ENCODE measurements around the gene MRGPRF. TPM values are rescaled to one million over a fixed set of nuclear protein-coding genes. Genes with fewer than 3 reads are reported as not detected.

Gene MRGPRF
- total RNA-seq, 2 experiments from 2014 or later, result not detected

DNA sequence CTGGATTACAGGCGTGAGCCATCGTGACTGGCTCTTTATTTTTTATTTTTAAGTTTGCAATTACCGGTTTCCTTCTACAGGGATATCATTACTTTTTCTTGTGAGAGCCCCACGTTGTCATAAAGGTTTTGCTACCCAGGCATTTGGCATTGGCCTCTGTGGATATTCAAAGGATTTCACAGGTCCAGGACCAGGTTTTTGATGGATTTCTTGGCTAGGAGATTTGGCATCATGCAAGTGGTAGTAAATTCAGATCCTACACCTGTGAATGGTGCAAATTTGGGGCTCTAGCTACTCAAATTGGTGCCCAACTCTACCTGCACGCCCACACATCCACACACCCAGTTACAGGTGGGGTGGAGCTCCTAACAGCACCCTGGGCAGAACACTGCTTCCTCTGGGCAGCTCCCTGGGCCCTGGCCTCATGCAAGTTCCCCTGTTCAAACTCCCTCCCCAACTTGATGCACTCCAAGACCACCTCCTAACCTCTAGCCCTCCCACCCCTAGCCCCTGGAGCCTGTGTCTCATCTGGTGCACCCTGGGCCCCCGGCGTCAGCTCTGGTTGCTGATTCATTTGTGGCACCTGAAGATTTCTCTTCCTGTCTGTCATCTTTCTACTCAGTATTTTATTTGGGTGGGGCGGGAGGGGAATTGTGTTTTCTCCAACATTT, 23.0 kb downstream of the MRGPRF start:
- DNase-seq, result no peak
- Mint-ChIP-seq H3K36me3 (no peaks in the 10 kb centered on the region), H3K27ac (no peak overlapping the region), H3K4me3 (no peak overlapping the region), H3K27me3 (peaks cover 33% of the 10 kb centered on the region), H3K9me3 (ENCODE audit: low read depth) (no peaks in the 10 kb centered on the region), H3K4me1 (peaks cover 6% of the 10 kb centered on the region)
- peak; percentile 16 for ATAC-seq
- CTCF ChIA-PET, result no interaction called here

DNA sequence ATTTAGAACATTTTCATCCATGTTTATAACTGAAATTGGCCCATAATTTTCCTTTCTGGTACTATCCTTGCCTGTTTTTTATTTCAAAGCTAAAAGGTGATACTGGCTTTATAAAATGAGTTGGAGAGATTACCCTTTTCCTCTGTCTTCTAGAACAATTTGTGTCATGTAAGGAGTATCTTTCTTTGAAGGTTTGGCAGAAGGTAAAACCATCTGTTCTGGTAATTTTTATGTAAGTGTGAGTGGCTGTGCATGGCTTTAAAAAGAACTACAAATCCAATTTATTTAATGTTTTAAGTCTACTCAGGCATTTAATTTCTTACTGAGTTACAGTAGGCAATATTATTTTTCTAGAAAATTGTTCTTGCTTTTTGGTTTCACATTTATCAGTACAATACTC, 24.6 kb downstream of the MRGPRF start:
- no peak overlapping the region for H3K4me3 Mint-ChIP-seq
- peaks cover 6% of the 10 kb centered on the region for H3K4me1 Mint-ChIP-seq
- CTCF ChIA-PET, result no interaction called here
- DNase-seq, result no peak
- no peaks in the 10 kb centered on the region for H3K36me3 Mint-ChIP-seq
- no peak overlapping the region for H3K27ac Mint-ChIP-seq
- no peaks in the 10 kb centered on the region for H3K9me3 Mint-ChIP-seq (ENCODE audit: low read depth)
- peaks cover 33% of the 10 kb centered on the region for H3K27me3 Mint-ChIP-seq
- ATAC-seq, result no peak

DNA sequence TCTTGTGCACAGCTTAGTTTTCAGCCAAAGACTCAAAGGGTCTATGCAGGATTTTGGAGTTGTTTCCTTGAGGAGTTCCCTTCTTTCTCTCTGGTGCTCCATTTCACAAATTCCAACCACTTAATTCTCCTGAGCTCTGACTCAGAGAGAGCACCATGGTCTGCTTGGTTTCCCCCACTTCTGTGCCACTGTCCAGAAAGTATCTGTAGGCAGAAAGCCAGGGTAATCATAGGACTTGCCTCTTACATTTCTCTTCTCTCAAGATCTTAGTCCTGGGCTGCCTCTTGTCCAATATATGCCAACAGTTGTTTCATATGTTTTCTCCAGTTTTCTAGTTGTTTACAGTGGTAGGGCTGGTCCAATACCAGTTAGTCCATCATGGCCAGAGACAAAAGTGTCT, 25.8 kb downstream of the MRGPRF start:
- Mint-ChIP-seq H3K4me1 (peaks cover 6% of the 10 kb centered on the region), H3K4me3 (no peak overlapping the region), H3K27me3 (peaks cover 38% of the 10 kb centered on the region), H3K27ac (no peak overlapping the region), H3K36me3 (no peaks in the 10 kb centered on the region), H3K9me3 (ENCODE audit: low read depth) (no peaks in the 10 kb centered on the region)
- no peak for ATAC-seq
- no peak for DNase-seq
- CTCF ChIA-PET, result no interaction called here

DNA sequence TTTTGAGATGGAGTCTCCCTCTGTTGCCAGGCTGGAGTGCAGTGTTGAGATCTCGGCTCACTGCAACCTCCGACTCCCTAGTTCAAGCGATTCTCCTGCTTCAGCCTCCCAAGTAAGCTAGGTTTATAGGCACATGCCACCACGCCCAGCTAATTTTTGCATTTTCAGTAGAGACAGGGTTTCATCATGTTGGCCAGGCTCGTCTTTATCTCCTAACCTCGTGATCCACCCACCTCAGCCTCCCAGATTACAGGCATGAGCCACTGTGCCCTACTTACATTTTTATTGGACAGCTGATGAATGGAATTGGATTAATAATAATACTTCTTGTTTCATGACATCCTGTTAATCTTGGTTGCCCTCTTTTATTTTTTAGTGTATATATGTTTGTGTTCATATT, 29.2 kb downstream of the MRGPRF start:
- H3K36me3 Mint-ChIP-seq, result no peaks in the 10 kb centered on the region
- no peak overlapping the region for H3K4me3 Mint-ChIP-seq
- no peaks in the 10 kb centered on the region for H3K9me3 Mint-ChIP-seq (ENCODE audit: low read depth)
- H3K27me3 Mint-ChIP-seq, result peaks cover 35% of the 10 kb centered on the region
- DNase-seq, result no peak
- CTCF ChIA-PET, result interaction anchor here (0.7 to 1.4 kb wide), 2 partner anchors 106 to 117 kb away, joined by 3 read pairs; no protein-coding TSS in a partner anchor
- no peaks in the 10 kb centered on the region for H3K4me1 Mint-ChIP-seq
- no peak overlapping the region for H3K27ac Mint-ChIP-seq
- no peak for ATAC-seq

- CTCF ChIA-PET, result no interaction called here
- H3K36me3 Mint-ChIP-seq, result no peaks in the 10 kb centered on the region
- DNase-seq (no peak), ATAC-seq (no peak)
- H3K27me3 Mint-ChIP-seq, result peaks cover 22% of the 10 kb centered on the region
- H3K4me1 Mint-ChIP-seq, result no peaks in the 10 kb centered on the region
- no peak overlapping the region for H3K27ac Mint-ChIP-seq
- H3K4me3 Mint-ChIP-seq, result no peak overlapping the region
- no peaks in the 10 kb centered on the region for H3K9me3 Mint-ChIP-seq (ENCODE audit: low read depth)
These were observed 30.9 kb downstream of the MRGPRF start for GRCh38 chr11:68982134-68982533.

DNA sequence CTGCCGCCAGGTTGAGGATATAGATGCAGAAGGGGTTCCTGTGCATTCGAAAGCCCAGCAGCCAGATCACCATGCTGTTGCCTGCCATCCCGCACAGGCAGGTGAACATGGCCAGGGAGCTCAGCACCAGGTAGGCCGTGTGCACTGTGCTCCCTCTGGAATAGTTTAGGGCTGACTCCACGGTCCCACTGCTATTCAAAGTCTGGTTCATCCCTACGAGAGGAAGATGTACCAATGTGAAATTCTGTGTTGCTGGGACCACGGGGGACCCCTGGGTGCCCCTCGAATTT, 32.3 kb downstream of the MRGPRF start, which contains the start of gene MRGPRD:
TSS of gene MRGPRD (minus strand) at position 211 of the 290 bp plus-strand sequence. CDS start at position 211, 0 bp downstream.
- no peak for DNase-seq
- no peaks in the 10 kb centered on the region for H3K4me1 Mint-ChIP-seq
- no peaks in the 10 kb centered on the region for H3K36me3 Mint-ChIP-seq
- no peaks in the 10 kb centered on the region for H3K9me3 Mint-ChIP-seq (ENCODE audit: low read depth)
- no peak within 1 kb of the TSS for H3K27ac Mint-ChIP-seq
- peaks cover 13% of the 10 kb centered on the region for H3K27me3 Mint-ChIP-seq
- no peak within 1 kb of the TSS for H3K4me3 Mint-ChIP-seq
- ATAC-seq, result no peak
- CTCF ChIA-PET, result no interaction called here

DNA sequence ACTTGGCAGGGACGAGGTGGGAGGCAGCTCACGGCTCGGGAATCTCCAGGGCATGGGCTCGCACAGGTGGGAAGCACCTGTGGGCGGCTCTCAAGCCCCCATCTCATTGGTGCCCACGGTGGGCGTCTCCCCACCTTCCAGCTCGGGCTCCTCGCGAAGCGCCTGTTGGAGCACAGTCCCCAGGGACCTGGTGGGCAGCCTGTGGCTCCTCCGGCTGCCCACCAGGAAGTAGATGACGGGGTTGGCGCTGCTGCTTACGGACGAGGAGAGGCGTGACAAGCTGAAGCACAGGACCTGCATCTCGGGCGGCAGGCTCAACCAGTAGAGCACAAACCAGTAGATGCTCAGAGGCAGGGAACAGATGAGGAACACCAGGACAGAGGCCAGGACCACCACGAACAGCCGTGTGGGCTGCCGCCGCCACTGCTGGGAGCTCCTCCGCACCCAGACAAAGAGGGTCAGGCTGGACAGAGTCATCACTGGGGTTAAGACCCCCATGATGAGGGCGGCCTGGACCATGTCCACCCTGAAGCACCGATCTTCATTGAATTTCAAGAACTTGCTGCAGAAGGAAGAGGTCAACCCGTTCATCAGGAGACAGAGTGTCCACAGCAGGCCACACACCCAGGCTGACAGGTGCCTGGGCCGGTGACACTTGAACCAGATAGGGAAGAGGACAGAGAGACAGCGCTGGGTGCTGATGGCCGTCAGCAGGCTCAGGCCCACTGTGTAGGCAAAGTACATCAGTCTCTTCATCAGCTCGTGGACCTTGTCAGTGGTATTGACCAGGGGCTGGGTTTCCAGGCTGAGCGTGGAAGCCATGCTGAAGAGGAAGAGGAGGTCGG, 32.9 kb downstream of the MRGPRF start:
- Mint-ChIP-seq H3K9me3 (ENCODE audit: low read depth) (no peaks in the 10 kb centered on the region), H3K4me3 (no peak overlapping the region), H3K4me1 (no peaks in the 10 kb centered on the region), H3K27me3 (peaks cover 13% of the 10 kb centered on the region), H3K27ac (no peak overlapping the region), H3K36me3 (no peaks in the 10 kb centered on the region)
- DNase-seq, result no peak
- ATAC-seq, result no peak
- CTCF ChIA-PET, result no interaction called here

DNA sequence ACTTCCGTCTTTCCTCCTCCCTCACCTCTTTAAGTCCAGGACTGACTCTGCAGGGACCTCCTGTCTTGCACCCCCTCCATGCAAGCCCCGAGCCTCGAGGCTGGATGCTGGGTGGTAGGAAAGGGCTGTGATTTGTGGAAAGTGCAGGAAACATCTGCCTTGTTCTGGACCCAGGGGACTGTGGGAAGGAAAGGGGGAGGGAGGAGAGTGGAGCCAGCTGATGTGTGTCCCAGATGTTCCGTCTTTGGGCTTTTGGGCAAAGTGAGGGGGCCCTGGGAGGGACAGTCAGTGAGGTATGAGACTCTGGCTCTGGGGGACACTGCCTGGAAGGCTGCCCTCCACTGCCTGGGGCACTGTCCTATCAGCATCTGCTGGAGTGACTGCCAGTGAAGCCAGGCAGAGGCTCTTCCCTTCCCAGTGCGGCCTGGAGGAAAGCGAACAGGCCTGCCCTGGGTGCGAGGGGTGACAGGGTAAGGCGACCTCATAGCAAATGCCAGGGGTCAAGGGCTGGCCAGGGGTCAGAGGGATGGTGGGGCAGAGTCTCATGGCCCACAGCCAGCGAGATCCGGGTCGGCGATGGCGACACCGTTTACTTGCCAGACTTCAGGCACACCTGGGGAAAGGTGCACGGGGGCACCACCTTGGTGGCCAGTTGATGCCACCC, 34.0 kb downstream of the MRGPRF start:
- no peaks in the 10 kb centered on the region for H3K36me3 Mint-ChIP-seq
- DNase-seq (no peak), ATAC-seq (no peak)
- H3K4me1 Mint-ChIP-seq, result no peaks in the 10 kb centered on the region
- H3K27ac Mint-ChIP-seq, result no peak overlapping the region
- H3K4me3 Mint-ChIP-seq, result no peak overlapping the region
- CTCF ChIA-PET, result no interaction called here
- H3K9me3 Mint-ChIP-seq (ENCODE audit: low read depth), result no peaks in the 10 kb centered on the region
- peaks cover 11% of the 10 kb centered on the region for H3K27me3 Mint-ChIP-seq

DNA sequence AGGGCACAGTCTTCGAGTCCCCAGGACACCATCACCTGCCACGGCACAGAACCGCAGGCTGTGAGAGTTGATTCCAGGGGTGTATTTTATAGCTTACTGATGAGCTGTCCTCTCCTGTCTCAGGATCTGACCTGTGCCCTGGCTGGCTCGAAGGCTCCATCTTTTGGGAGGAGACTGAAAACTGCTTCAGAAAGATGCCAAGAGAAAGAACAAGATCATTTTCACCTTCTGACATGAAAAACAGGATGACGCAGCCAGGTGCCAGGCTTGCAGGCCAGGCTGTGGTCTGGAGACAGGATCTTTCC, 34.5 kb downstream of the MRGPRF start:
- no peak for ATAC-seq

GRCh38 chr11:68977781-68978625, 35.0 kb downstream of the MRGPRF start:
- H3K27me3 Mint-ChIP-seq, result peaks cover 10% of the 10 kb centered on the region
- H3K27ac Mint-ChIP-seq, result no peak overlapping the region
- ATAC-seq (no peak), DNase-seq (no peak)
- H3K4me1 Mint-ChIP-seq, result no peaks in the 10 kb centered on the region
- CTCF ChIA-PET, result no interaction called here
- no peaks in the 10 kb centered on the region for H3K9me3 Mint-ChIP-seq (ENCODE audit: low read depth)
- no peaks in the 10 kb centered on the region for H3K36me3 Mint-ChIP-seq
- H3K4me3 Mint-ChIP-seq, result no peak overlapping the region

More for the DNA sequence above, 34.5 kb downstream of the MRGPRF start:
- CTCF ChIA-PET, result no interaction called here
- Mint-ChIP-seq H3K27ac (no peak overlapping the region), H3K27me3 (peaks cover 10% of the 10 kb centered on the region), H3K36me3 (no peaks in the 10 kb centered on the region), H3K4me1 (no peaks in the 10 kb centered on the region), H3K9me3 (ENCODE audit: low read depth) (no peaks in the 10 kb centered on the region), H3K4me3 (no peak overlapping the region)
- DNase-seq, result no peak

DNA sequence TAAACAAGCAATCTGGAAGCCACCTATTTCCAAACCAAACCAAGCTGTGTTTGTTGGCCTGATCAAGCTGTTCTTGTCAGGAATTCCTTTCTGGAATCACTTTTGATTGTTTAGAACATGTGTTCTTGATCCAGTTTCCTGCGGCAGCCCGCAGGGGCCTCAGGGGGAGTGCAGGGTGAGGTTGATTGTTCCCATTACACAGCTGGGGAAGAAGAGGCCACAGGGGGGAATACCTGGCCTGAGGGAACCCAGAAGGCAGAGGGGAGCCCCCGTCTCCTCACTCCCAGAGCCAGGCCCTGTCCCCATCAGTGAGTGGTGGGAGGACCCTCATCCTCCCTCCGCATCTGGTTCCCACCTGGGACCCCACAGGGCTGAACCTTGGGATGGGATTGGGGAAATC, 36.5 kb downstream of the MRGPRF start:
- peaks cover under 1% of the 10 kb centered on the region for H3K27me3 Mint-ChIP-seq
- H3K27ac Mint-ChIP-seq, result no peak overlapping the region
- no peaks in the 10 kb centered on the region for H3K36me3 Mint-ChIP-seq
- H3K4me3 Mint-ChIP-seq, result no peak overlapping the region
- DNase-seq (no peak), ATAC-seq (no peak)
- no peaks in the 10 kb centered on the region for H3K9me3 Mint-ChIP-seq (ENCODE audit: low read depth)
- H3K4me1 Mint-ChIP-seq, result no peaks in the 10 kb centered on the region
- CTCF ChIA-PET, result no interaction called here

GRCh38 chr11:68976095-68976494, 37.0 kb downstream of the MRGPRF start:
- H3K4me1 Mint-ChIP-seq, result no peaks in the 10 kb centered on the region
- DNase-seq, result no peak
- ATAC-seq, result no peak
- H3K36me3 Mint-ChIP-seq, result no peaks in the 10 kb centered on the region
- no peak overlapping the region for H3K27ac Mint-ChIP-seq
- CTCF ChIA-PET, result no interaction called here
- H3K9me3 Mint-ChIP-seq (ENCODE audit: low read depth), result no peaks in the 10 kb centered on the region
- H3K4me3 Mint-ChIP-seq, result no peak overlapping the region
- peaks cover 4% of the 10 kb centered on the region for H3K27me3 Mint-ChIP-seq

DNA sequence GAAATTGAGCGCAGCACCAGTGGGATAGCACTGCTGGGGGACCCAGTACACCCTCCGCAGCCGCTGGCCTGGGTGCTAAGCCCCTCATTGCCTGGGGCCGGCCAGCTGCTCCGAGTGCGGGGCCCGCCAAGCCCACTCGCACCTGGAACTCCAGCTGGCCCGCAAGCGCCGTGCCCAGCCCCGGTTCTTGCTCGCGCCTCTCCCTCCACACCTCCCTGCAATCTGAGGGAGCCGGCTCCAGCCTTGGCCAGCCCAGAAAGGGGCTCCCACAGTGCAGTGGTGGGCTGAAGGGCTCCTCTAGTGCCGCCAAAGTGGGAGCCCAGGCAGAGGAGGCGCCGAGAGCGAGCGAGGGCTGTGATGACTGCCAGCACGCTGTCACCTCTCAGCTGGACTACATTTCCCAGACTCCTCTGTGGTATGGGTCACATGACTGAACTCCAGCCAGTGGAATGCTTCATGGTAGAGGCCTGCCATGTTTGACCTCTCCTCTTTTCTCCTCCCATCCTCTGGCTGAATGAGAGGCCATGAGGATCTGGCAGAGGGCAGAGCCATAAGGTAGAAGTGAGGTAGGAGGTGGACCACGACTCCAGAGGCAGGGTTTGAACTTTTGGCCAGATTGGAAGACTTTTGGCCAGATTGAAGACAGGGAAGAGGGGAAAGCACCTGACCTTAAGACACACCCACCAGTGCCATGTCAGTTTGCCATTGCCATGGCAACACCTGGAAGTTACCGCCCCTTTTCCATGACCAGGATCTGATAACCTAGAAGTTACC, 38.4 kb downstream of the MRGPRF start:
- Mint-ChIP-seq H3K27me3 (peaks cover 7% of the 10 kb centered on the region), H3K4me1 (no peaks in the 10 kb centered on the region), H3K4me3 (no peak overlapping the region), H3K9me3 (ENCODE audit: low read depth) (no peaks in the 10 kb centered on the region), H3K36me3 (no peaks in the 10 kb centered on the region), H3K27ac (no peak overlapping the region)
- ATAC-seq (peak; percentile 78), DNase-seq (no peak)
- CTCF ChIA-PET, result no interaction called here

Measured in activated CD8-positive, alpha-beta memory T cell treated with anti-CD3 and anti-CD28 coated beads, Interleukin-2, amount 10 ng/mL, durations not matched to agents 7 days and 5 days (primary cell).